Measurements from ENCODE around the gene TSGA10IP.

The TSGA10IP gene

DNA sequence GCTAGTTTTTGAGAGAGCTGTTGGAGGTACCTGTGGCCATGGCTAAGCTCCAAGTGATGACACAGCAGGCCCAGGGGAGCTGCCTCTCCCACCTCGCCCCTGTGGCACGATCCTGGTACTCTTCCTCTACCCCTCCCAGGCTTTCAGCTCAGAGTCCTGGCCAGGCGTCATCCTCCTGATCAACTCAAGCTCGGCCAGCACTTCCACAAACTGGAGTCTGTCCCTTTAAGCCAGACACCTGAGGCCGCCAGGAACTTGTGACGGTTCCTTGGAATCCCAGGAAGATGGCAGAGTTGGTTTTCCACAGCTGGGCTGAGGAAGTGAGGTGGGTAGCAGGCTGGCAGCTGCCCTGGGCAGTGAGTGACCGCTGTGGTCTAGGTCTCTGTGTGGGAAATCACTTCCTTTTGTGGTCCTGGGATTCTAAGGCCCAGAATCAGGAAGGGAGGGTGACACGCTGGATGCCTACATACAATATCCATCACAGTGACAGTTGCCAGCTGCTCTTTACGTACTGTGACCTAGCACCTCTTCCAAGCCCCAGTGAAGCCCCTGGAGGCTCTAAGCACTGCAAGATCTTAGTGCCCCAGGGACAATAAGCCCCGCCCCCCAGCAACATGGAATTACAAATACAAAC, 63.3 kb downstream of the TSGA10IP start:
- DNase-seq = no peak

Measured in HCEC 1CT (cell line).